ENCODE results near the gene EDRF1.

The EDRF1 gene

DNA sequence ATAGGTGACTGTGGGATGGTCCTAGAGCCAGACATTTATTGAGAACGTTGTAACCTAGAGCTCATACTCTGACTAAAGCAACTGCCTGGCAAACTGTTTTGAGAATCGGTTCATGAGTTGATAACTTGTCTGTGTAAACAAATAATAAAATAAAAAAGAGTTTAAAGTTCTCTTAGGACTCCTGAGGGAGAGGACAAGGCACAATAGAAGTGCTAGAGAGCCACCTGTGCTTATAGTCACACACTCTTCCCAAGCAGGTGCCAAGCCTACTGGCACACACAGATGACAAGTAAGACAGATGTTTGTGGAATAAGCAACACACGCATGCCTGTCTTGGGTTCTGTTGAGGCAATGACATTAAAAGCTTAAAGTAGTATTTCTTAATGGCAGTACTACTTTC is 7.9 kb downstream of the EDRF1 start:
- TF ChIP-seq, protein P1, sequence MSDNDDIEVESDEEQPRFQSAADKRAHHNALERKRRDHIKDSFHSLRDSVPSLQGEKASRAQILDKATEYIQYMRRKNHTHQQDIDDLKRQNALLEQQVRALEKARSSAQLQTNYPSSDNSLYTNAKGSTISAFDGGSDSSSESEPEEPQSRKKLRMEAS (IDR thresholded peaks at IDR 0.05; ENCODE audit: low read depth, low read length): no peak
- TF ChIP-seq POLR2A (IDR thresholded peaks at IDR 0.05; ENCODE audit: extremely low read depth, insufficient read length) (no peak), MYC (IDR thresholded peaks at IDR 0.05; ENCODE audit: low read depth, low read length) (no peak)
- TF ChIP-seq, protein P2, sequence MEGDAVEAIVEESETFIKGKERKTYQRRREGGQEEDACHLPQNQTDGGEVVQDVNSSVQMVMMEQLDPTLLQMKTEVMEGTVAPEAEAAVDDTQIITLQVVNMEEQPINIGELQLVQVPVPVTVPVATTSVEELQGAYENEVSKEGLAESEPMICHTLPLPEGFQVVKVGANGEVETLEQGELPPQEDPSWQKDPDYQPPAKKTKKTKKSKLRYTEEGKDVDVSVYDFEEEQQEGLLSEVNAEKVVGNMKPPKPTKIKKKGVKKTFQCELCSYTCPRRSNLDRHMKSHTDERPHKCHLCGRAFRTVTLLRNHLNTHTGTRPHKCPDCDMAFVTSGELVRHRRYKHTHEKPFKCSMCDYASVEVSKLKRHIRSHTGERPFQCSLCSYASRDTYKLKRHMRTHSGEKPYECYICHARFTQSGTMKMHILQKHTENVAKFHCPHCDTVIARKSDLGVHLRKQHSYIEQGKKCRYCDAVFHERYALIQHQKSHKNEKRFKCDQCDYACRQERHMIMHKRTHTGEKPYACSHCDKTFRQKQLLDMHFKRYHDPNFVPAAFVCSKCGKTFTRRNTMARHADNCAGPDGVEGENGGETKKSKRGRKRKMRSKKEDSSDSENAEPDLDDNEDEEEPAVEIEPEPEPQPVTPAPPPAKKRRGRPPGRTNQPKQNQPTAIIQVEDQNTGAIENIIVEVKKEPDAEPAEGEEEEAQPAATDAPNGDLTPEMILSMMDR (IDR thresholded peaks at IDR 0.05; ENCODE audit: low read depth, low read length): no peak
- H3K4me3 ChIP-seq (ENCODE audit: low read depth, low read length): no peak overlapping the region
- DNase-seq (ENCODE audit: low read depth): no peak

- DNase-seq (ENCODE audit: low read depth): no peak
- no peak for TF ChIP-seq POLR2A (IDR thresholded peaks at IDR 0.05; ENCODE audit: extremely low read depth, insufficient read length)
- no peak for TF ChIP-seq MYC (IDR thresholded peaks at IDR 0.05; ENCODE audit: low read depth, low read length)
- TF ChIP-seq, protein P2 (IDR thresholded peaks at IDR 0.05; ENCODE audit: low read depth, low read length): no peak
- TF ChIP-seq, protein P1 (IDR thresholded peaks at IDR 0.05; ENCODE audit: low read depth, low read length): no peak
Measured at GRCh38 chr10:125734148-125734547, 14.6 kb downstream of the EDRF1 start.

DNA sequence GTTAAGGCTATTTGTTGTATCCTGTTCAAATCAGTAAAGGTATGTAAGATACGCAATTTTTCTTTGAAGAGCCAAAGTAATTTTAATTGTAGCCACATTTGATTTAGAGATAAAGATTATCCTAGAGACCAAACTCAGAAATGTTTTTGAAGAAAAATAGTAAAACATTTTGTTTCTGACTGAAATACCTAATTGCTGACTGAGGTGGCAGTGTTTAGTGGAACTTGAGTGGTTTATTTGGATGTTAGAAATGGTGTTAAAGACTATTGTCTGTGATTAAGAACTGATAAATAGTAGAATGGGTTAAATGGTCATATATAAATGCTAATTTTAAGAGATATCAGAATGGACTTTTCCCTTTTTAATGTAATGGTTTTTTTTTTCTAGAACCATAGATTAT is 15.3 kb downstream of the EDRF1 start:
- no peak overlapping the region for H3K4me3 ChIP-seq (ENCODE audit: low read depth, low read length)
- TF ChIP-seq, protein P1 (IDR thresholded peaks at IDR 0.05; ENCODE audit: low read depth, low read length): no peak
- TF ChIP-seq, protein P2 (IDR thresholded peaks at IDR 0.05; ENCODE audit: low read depth, low read length): no peak
- TF ChIP-seq POLR2A (IDR thresholded peaks at IDR 0.05; ENCODE audit: extremely low read depth, insufficient read length): no peak
- DNase-seq (ENCODE audit: low read depth): no peak

More at GRCh38 chr10:125734148-125734547, 14.6 kb downstream of the EDRF1 start:
- no peak overlapping the region for H3K4me3 ChIP-seq (ENCODE audit: low read depth, low read length)

GRCh38 chr10:125738206-125738605 is 18.7 kb downstream of the EDRF1 start:
- no peak overlapping the region for H3K4me3 ChIP-seq (ENCODE audit: low read depth, low read length)
- DNase-seq (ENCODE audit: low read depth): no peak
- TF ChIP-seq, protein P2 (IDR thresholded peaks at IDR 0.05; ENCODE audit: low read depth, low read length): no peak
- no peak for TF ChIP-seq POLR2A (IDR thresholded peaks at IDR 0.05; ENCODE audit: extremely low read depth, insufficient read length)
- TF ChIP-seq, protein P1 (IDR thresholded peaks at IDR 0.05; ENCODE audit: low read depth, low read length): no peak
- TF ChIP-seq MYC (IDR thresholded peaks at IDR 0.05; ENCODE audit: low read depth, low read length): no peak

DNA sequence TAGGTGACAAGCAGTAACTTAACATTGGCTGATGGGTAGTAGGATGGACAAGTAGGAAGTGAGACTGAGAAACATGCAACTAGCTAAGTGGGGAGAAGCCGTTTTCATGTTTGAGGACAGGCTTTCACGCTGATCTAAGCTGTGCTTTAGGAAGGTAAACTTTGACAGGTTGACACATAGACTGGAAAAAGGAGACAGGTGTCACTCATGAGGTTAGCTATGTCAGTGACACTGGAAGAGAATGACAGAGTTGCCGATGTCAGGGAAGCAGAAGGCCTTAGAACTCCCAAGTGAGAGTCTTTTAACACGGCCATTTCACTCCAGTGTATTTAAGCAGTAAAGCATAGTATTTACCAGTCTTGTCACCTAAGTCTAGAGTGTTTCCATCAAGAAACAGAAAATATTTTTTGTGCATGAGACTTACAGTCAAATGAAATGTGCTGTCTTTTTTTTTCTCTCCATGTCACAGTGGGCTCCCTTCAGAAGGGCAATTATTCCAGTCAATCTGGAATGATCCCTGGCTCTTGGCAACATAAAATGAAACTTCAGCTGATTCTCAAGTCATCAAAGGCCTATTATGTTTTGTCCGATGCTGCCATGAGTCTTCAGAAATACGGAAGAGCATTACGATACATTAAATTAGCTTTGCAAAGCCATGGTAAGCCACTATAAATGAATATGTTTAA is 20.6 kb downstream of the EDRF1 start:
- H3K4me3 ChIP-seq (ENCODE audit: low read depth, low read length): no peak overlapping the region
- no peak for DNase-seq (ENCODE audit: low read depth)
- TF ChIP-seq, protein P2 (IDR thresholded peaks at IDR 0.05; ENCODE audit: low read depth, low read length): no peak
- TF ChIP-seq MYC (IDR thresholded peaks at IDR 0.05; ENCODE audit: low read depth, low read length) (no peak), POLR2A (IDR thresholded peaks at IDR 0.05; ENCODE audit: extremely low read depth, insufficient read length) (no peak)
- TF ChIP-seq, protein P1 (IDR thresholded peaks at IDR 0.05; ENCODE audit: low read depth, low read length): no peak
